Uterus (tissue), 4 donors: ENCODE results near the gene BIN2. TPM values are rescaled to one million over a fixed set of nuclear protein-coding genes. Genes with fewer than 3 reads are reported as not detected.

Experiments used
- DNase-seq, 2 donors: peaks; one replicate each; pipeline ENCODE4 v3.0.0-alpha.2; 2019 to 2020
- H3K27ac ChIP-seq, 2 donors: fragments of 200-600 bp; sonication (generic); 1 replicate in 1 of 2; 2 replicates in 1 of 2; pipeline ENCODE4 v1.5.1; 2016 to 2018
- H3K27me3 ChIP-seq, 2 donors: fragments of 200-600 bp; sonication (generic); one replicate each; pipeline ENCODE4 v1.5.1; 2018 to 2019; ENCODE audit warnings: control low read depth in 1 of 2
- H3K36me3 ChIP-seq, 2 donors: fragments of 200-600 bp; sonication (generic); one replicate each; pipeline ENCODE4 v1.5.1; 2019; ENCODE audit warnings: control low read depth in 1 of 2
- H3K4me1 ChIP-seq, 2 donors: fragments of 200-600 bp; sonication (generic); one replicate each; pipeline ENCODE4 v1.5.1; 2018 to 2019; ENCODE audit warnings: control low read depth in 1 of 2
- H3K4me3 ChIP-seq, 2 donors: fragments of 200-600 bp; sonication (generic); 1 replicate in 1 of 2; 2 replicates in 1 of 2; pipeline ENCODE4 v1.5.1; 2018 to 2019; ENCODE audit warnings: mild to moderate bottlenecking in 1 of 2
- H3K9me3 ChIP-seq, 2 donors: fragments of 200-600 bp; sonication (generic); one replicate each; pipeline ENCODE4 v1.5.1; 2019; ENCODE audit warnings: control low read depth in 1 of 2
- POLR2A ChIP-seq, 2 donors: fragments of 450-650 bp; IDR thresholded peaks; one replicate each; pipeline ENCODE4 v1.6.1; 2016; ENCODE audit warnings: antibody characterized with exemption in 2 of 2, mild to moderate bottlenecking in 1 of 2, moderate library complexity in 1 of 2
- intact Hi-C: fragments of 100-400 bp; cut with DNase I; formaldehyde crosslinking; loops from one replicate; pipeline ENCODE4 v1.15.1; 2023; ENCODE audit warnings: low total_unique reads
- total RNA-seq, 4 donors: library from RNA; depleted of rRNA in 3 of 4; stranded (reverse); fragments of >200 nt in 3 of 4; gene quantifications; one replicate each; pipeline versions ENCODE4 v1.1.0 to v1.2.4, GENCODE V29; 2014 to 2023
- TF ChIP-seq, protein P1 (sequence below), 4 experiments: fragments of 200-600 bp in 2 of 4; fragments of 450-650 bp in 2 of 4; sonication (generic) in 2 of 4; IDR thresholded peaks; one replicate each; pipeline ENCODE4 v1.5.1; 2016 to 2019; ENCODE audit warnings: antibody characterized with exemption in 4 of 4, mild to moderate bottlenecking in 2 of 4, moderate library complexity in 1 of 4
- donor health status: DM: yes; HTN: yes; CAD: no.

Gene BIN2
- total RNA-seq, 4 donors from 2014 or later = 0.29 to 5.0 (median 2.3) TPM

- Histone ChIP-seq H3K4me1 (no peaks in the 10 kb centered on the region), H3K27ac (no peak overlapping the region), H3K4me3 (no peak overlapping the region), H3K9me3 (no peaks in the 10 kb centered on the region), H3K27me3 (no peaks in the 10 kb centered on the region), H3K36me3 (no peaks in the 10 kb centered on the region)
- intact Hi-C loops = no loop called here
- DNase-seq = no peak
- TF ChIP-seq POLR2A (IDR thresholded peaks at IDR 0.05) = no peak
- TF ChIP-seq, protein P1, sequence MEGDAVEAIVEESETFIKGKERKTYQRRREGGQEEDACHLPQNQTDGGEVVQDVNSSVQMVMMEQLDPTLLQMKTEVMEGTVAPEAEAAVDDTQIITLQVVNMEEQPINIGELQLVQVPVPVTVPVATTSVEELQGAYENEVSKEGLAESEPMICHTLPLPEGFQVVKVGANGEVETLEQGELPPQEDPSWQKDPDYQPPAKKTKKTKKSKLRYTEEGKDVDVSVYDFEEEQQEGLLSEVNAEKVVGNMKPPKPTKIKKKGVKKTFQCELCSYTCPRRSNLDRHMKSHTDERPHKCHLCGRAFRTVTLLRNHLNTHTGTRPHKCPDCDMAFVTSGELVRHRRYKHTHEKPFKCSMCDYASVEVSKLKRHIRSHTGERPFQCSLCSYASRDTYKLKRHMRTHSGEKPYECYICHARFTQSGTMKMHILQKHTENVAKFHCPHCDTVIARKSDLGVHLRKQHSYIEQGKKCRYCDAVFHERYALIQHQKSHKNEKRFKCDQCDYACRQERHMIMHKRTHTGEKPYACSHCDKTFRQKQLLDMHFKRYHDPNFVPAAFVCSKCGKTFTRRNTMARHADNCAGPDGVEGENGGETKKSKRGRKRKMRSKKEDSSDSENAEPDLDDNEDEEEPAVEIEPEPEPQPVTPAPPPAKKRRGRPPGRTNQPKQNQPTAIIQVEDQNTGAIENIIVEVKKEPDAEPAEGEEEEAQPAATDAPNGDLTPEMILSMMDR (IDR thresholded peaks at IDR 0.05) = no peak
Observed at GRCh38 chr12:51362747-51363342, 38.9 kb upstream of the BIN2 start.

DNA sequence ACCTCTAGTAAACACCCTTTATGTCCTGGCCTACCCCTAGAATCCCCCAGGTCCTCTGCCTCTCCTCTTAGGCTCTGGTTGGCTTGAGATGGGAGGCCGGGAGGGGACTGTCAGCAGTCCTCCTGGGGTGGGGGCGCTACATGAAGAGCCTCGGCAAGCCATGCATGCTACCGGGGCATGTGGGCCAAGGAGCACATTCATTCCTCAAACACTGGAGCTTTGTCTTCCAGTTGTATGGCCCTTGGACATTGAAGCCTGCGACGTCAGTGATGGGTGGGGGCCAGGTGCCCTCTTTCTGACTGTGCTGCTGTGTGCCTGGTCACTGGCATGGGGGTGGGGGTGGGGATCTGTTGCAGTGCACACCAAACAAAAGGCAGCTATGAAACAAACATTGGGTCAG is 38.3 kb upstream of the BIN2 start:
- Histone ChIP-seq H3K4me3 (no peak overlapping the region), H3K4me1 (no peaks in the 10 kb centered on the region), H3K9me3 (no peaks in the 10 kb centered on the region), H3K27ac (no peak overlapping the region), H3K27me3 (no peaks in the 10 kb centered on the region), H3K36me3 (no peaks in the 10 kb centered on the region)
- TF ChIP-seq, protein P1 (IDR thresholded peaks at IDR 0.05) = no peak
- TF ChIP-seq POLR2A (IDR thresholded peaks at IDR 0.05) = no peak
- DNase-seq = no peak
- intact Hi-C loops = no loop called here

DNA sequence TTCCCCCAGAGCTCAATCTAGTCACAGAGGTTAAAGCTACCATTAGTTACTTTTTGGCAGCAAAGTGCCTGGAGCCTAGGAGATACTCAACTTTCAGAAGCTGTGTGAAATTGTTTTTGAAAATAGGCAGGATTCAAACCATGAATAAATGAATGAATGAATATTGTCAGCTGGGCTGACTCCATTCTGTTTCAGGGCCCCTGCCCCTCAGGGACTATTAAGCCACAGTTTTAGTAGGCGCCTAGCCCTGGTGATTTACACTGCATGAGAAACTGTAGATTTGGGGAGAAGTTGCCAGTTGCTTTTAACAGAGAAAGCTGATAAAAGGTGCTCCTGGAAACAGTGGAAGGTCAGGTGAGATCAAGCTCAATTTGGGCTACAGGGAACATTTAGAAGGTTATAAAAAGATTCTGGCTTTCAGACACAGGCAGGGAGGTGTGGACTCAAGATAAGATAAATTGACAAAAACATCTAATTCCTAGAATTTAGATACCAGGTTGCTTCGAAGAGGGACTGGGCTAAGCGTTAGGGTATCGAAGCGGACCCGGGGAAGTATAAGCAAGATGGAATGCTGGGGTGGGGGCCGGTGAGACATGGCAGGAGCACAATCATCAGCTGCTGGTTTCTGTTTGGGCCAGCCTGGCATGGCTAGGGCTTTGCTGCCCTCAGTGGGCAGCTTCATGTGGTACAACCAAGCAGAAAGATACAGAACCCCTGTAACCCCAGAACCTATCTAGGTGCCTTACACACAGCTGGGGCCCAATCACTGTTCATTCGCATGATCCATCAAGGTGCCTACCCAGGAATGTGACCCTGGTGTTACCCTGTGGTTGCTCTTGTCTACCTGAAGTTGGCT is 37.4 kb upstream of the BIN2 start:
- Histone ChIP-seq H3K27ac (no peak overlapping the region), H3K4me3 (no peak overlapping the region), H3K36me3 (no peaks in the 10 kb centered on the region), H3K4me1 (no peaks in the 10 kb centered on the region), H3K9me3 (no peaks in the 10 kb centered on the region), H3K27me3 (no peaks in the 10 kb centered on the region)
- no peak for DNase-seq
- intact Hi-C loops = no loop called here
- TF ChIP-seq, protein P1 (IDR thresholded peaks at IDR 0.05) = no peak
- TF ChIP-seq POLR2A (IDR thresholded peaks at IDR 0.05) = no peak

DNA sequence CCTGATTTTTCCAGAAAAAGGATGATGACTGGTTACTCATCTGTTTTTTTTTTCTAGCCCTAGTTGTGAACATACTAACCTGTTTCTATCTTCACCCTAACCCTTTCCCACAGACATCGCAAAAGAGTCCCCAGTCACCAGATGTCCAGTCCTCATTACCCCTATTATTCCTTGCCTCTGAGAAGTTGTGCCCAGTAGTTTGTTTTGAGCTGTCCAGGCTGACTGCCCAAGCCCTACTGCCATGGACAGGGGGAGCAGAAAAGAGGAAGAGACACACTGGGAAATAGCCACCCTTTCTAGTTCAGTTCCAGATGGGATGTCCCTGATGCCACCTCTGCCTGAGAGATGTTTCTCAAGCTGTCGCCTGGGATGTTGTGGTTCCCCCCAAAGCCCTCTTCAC is 36.3 kb upstream of the BIN2 start:
- Histone ChIP-seq H3K36me3 (no peaks in the 10 kb centered on the region), H3K9me3 (no peaks in the 10 kb centered on the region), H3K27me3 (no peaks in the 10 kb centered on the region), H3K4me1 (no peaks in the 10 kb centered on the region), H3K4me3 (no peak overlapping the region), H3K27ac (no peak overlapping the region)
- TF ChIP-seq, protein P1 (IDR thresholded peaks at IDR 0.05) = no peak
- TF ChIP-seq POLR2A (IDR thresholded peaks at IDR 0.05) = no peak
- intact Hi-C loops = no loop called here
- no peak for DNase-seq

DNA sequence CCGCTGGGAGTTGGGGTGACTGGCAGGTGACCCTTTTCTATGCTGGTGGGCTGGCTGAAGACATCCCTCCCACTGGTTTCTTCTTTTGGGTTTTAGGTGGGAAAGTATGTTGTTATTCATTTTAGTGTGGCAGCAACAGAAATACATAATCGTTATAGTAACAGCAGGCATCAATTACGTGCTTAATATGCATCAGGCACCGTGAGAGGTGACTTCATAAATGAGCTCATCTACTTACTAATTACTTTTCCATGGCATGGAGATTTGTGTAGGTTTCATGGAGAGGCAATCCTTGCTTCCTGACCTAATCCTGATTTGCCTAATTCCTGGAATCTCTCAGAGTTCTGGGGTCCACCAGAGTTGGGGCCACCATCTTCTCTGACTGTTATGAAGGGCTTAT is 35.9 kb upstream of the BIN2 start:
- no peak for DNase-seq
- Histone ChIP-seq H3K36me3 (no peaks in the 10 kb centered on the region), H3K9me3 (no peaks in the 10 kb centered on the region), H3K4me1 (no peaks in the 10 kb centered on the region), H3K27ac (no peak overlapping the region), H3K27me3 (no peaks in the 10 kb centered on the region), H3K4me3 (no peak overlapping the region)
- TF ChIP-seq POLR2A (IDR thresholded peaks at IDR 0.05) = no peak
- TF ChIP-seq, protein P1 (IDR thresholded peaks at IDR 0.05) = no peak
- intact Hi-C loops = no loop called here
